GM21381 (cell line): Measurements from ENCODE around the gene GNAZ.

ENCODE experiments used
- ATAC-seq: cut with Tn5 transposase; IDR thresholded peaks from one replicate; pipeline ENCODE4 v1.9.1; 2021; ENCODE audit warnings: mild to moderate bottlenecking, moderate library complexity; ENCODE audit not compliant: unreplicated experiment

The GNAZ gene

GRCh38 chr22:23105919-23106318 lies 35.6 kb downstream of the GNAZ start:
- ATAC-seq: no peak

- ATAC-seq: no peak
Measured at GRCh38 chr22:23106344-23106743, 36.0 kb downstream of the GNAZ start.

DNA sequence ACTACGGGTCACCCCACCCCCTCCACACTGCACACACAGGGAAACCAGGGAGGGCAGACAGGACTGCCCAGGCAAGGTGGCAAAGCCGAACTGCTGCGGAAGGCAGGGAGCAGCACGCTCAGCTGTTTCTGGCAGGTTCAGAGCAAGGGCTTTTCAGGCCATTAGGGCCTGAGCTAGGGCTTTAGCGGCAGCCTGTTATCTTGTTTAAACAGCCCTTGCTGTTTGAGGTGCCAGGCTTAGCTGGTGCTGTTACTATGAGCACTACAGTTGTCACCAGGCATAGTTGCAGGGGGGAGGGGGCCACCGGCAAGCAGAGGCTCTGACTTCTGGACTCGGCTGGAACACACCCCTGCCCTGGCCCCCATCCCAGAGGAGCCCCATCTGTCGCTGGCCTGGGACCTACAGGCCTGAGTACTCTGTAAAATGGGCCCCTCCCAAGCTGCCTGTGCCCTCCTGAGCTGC lies 36.6 kb downstream of the GNAZ start:
- ATAC-seq: no peak

- ATAC-seq: no peak
Measured at GRCh38 chr22:23107487-23108248, 37.3 kb downstream of the GNAZ start.

- ATAC-seq: no peak
Measured at GRCh38 chr22:23108249-23109078, 38.1 kb downstream of the GNAZ start.

DNA sequence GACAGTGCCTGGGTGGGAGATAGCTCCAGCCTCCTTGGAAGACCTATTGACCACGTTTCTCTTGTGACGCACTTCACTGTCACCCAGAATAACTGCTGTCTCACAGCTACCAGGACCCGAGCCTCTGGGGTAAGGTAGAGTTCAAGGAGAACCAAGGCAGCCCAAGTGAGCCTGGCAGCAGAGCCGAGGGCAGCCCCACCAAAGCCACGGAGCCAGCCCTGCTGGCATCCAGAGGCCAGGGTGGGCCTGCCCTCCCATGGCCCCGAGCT lies 38.7 kb downstream of the GNAZ start:
- ATAC-seq: no peak

DNA sequence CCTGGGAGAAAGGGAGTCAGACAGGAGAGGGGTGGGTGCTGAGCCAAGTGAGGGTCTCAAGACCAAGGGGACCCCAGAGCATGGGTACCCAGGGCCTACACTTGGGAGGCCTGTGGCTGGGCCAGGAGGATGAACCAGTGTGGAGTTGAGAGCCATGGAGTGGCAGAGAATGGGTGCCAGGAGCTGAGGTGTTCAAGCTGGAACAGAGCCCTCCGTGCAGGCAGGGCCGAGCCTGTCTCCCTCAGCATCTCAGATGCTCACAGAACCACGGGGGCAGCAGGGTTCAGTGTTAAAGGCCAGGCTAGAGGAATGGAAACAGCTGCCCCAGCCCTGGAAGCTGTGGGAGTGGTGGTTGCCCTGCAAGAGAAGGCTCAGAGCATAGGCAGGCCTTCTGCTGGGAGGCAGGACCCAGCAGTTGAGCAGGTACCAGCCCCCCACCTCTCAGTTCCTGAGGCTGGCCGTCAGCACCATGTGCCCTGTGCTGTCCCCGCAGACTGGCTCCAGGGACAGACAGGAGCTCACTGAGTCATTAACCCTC lies 39.2 kb downstream of the GNAZ start:
- no peak for ATAC-seq

- no peak for ATAC-seq
Measured at GRCh38 chr22:23110190-23110921, 40.0 kb downstream of the GNAZ start.

DNA sequence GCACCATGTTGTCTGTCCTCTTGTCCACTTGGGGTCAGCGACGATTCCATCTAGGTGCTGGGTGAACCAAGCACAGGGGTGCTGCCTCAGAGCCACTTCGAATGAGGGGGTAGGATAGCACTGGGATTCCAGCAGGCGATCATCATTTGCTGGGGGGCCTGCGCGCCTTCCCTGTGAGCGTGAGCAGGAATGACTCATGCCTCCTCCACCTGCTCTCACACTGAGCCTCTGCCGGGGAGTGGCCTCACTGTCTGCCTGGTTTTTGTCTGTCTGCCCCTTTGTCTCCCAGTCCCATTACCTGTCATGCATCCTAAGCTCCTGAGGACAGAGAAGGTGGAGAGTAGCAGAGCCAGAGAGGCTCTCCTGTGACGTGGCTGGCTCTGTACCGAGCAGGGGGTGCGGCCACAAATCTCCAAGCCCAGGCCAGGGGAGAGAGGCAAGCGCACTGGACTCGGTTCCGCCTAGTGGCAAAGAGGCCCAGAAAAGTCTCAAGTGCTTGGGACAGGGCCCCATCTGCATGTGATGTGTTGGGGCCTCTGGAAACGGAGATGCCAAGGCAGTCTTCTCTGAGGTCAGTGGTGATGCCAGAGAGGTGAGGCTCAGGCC lies 40.7 kb downstream of the GNAZ start:
- no peak for ATAC-seq

DNA sequence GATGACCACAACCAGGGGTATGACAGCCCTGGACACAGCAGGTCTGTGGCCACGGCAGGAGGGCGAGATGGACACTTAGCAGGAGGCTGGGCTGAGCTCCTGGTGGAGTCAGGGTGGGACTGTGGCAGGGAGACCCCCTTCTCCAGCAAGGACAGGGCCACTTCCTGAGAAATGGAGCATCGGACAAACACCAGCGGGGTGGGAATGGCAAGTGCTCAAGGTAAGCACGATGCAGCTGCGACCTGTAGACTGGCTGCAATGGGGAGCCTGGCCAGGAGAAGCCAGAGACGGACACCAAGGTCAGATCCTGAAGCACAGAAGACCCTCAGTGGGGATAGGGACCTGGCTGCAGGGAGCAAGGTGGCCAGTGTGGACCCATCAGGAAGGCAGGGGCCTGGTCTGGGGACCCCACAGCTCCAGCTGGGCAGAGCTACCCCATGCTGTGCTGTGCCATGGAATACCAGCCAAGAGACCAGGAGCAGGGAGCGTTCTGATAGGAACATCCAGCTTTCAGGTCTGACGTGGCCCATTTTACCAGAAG lies 42.2 kb downstream of the GNAZ start:
- no peak for ATAC-seq

DNA sequence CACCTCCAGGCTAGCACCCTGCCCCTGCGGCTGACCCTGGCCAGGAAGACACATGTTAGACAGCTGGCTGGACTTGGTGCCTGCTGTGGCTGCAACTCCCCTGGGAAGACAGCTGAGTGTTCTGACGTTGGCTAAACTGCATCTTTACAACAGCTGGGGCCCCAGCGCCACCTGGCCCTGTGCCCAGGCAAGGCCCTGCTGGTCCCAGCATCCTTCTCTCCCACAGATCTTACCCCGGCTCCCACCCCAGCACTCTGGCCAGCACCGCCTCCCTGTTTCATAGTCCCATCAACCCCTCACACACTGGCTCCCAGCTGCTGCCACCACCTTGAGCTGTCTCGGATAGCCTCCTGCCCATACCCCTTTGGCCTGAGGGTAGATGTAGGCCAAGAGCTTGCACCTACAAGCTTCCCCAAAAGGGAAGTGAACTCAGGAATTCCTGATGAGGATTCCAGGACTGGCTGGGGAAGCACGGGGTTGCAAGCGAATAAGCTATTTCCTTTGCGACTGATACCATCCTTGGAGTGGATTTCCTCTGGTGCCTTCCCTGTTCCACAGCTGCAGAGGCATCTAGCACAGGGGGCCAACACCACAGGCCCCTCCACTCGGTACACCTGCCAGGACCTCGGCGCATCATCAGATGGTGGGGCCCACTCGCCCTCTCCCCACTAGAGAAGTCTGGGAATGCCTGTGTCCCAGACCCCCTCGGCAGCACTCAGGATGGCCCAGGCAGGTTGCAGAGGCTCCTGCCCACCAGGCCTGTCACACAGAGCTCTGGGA lies 42.9 kb downstream of the GNAZ start:
- ATAC-seq: no peak

- no peak for ATAC-seq
Measured at GRCh38 chr22:23113847-23114720, 43.8 kb downstream of the GNAZ start.

DNA sequence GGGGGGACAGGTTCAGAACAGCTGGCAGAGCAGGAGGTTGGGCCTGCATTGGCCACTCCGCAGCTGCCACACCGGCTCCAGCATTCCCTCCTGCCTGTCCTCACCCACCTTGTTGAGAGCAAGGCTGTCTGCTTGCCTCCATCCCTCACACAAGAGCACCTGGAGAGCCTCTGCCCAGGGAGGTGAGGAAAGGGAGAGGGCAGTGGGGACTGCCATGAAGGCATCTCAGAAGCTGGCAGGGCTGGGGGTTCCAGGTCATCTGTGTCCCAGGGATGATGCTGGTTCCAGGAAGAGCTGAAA lies 44.4 kb downstream of the GNAZ start:
- ATAC-seq: no peak

DNA sequence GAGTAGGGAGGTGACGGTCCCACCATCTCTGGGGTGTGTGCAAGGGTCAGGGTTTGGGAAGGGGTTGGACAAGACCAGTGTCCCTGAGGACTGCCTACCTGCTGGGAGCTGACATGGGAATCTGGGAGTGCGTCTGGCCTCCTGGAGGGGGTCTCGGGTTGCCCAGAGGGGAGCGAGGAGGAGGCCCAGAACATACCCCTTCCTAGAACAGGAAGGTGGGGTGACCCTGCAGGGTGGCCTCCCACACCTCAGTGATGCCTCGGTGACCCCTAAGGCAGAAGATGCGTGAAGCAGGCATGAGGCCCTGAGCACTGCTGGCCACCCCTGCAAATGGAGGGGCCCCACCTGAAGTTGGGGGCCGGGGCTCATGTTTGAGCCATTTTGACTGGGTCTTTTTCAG lies 45.0 kb downstream of the GNAZ start:
- ATAC-seq: no peak

DNA sequence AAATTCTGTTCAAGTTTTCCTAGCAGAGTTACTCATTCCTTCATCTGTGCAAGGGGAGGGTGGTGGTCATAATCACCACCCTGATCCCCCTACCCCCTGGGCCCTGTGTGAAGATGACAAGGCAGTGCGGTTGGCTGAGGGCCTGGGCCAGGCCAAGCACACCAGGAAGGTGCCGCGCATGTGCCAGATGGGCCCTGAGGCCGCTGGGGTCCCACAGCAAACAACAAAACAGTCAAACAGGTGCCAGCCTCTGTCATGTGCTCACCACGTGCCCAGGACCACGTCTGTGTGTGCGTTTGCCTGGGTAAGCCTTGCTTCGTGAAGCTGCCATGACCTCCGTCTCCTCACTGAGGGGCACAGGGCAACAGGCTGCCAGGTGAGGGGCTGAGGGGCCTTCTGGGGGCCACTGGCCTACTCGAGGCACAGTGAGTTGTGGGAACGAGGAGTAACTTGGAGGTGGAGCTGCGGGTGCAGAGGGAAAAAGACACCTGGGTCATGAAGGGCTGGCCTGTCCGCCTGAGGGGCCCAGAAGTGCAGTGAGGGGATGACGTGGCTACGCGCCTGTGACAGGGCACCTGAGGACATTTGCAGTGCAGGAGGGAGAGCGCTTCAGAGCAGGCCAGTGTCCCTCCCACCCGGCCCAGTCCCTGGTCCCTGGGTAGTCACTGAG lies 45.6 kb downstream of the GNAZ start:
- ATAC-seq: no peak

- ATAC-seq: no peak
Measured at GRCh38 chr22:23116506-23117263, 46.4 kb downstream of the GNAZ start.

DNA sequence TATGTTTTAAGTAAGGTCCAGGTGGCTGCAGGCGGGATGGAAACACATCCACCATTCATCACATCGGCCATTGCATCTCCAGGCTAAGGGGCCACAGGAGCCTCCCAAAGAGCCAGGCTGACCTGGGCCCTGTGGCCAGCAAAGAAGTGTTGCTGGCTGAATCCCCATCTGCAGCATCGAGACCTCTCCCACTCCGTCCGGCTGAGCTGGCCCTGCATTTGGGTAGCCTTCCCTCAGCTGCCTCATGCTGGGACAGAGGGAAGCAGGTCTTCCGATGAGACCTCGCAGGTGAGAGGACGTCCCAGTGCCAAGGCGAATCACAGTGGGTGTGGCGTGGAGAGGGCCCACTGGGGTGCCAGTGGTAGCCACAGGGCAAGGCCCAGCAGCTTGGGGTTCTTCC lies 47.0 kb downstream of the GNAZ start:
- ATAC-seq: no peak
